Mesendoderm (in vitro differentiated cells): ENCODE results near the gene DNAJC1.

Experiments used
- DNase-seq: peaks from one replicate; pipeline ENCODE4 v3.0.0; 2013
- H2AK5ac ChIP-seq: 2 replicates; pipeline ENCODE4 v1.6.1; 2013; ENCODE audit warnings: low read length, inconsistent platforms
- H2BK120ac ChIP-seq: 2 replicates; pipeline ENCODE4 v1.6.1; 2013; ENCODE audit warnings: low read depth, mild to moderate bottlenecking, low read length, moderate library complexity, mixed read lengths
- H2BK15ac ChIP-seq: replicated peaks from 2 replicates; pipeline ENCODE4 v1.6.1; 2013; ENCODE audit warnings: low read depth, mild to moderate bottlenecking, moderate library complexity
- H2BK5ac ChIP-seq: 2 replicates; pipeline ENCODE4 v1.6.1; 2013; ENCODE audit warnings: low read length, inconsistent platforms
- H3K18ac ChIP-seq: 2 replicates; pipeline ENCODE4 v1.6.1; 2013; ENCODE audit warnings: mild to moderate bottlenecking, low read length, mixed read lengths
- H3K23ac ChIP-seq: one replicate; pipeline ENCODE4 v1.6.1; 2013; ENCODE audit warnings: low read length
- H3K27ac ChIP-seq: 2 replicates; pipeline ENCODE4 v1.5.1; 2013; ENCODE audit warnings: low read depth, mild to moderate bottlenecking, inconsistent platforms, low read length, moderate library complexity
- H3K27me3 ChIP-seq: 2 replicates; pipeline ENCODE4 v1.6.1; 2013; ENCODE audit warnings: low read length, control low read depth, mild to moderate bottlenecking, inconsistent platforms; ENCODE audit not compliant: insufficient read depth, poor library complexity
- H3K36me3 ChIP-seq: 2 replicates; pipeline ENCODE4 v1.6.1; 2013; ENCODE audit warnings: low read length, inconsistent platforms; ENCODE audit not compliant: control insufficient read depth, insufficient read depth
- H3K4ac ChIP-seq: one replicate; pipeline ENCODE4 v1.6.1; 2013; ENCODE audit warnings: low read depth, mild to moderate bottlenecking, low read length, moderate library complexity
- H3K4me1 ChIP-seq: 2 replicates; pipeline ENCODE4 v1.6.1; 2013; ENCODE audit warnings: low read depth, low read length, inconsistent platforms; ENCODE audit not compliant: control insufficient read depth
- H3K4me2 ChIP-seq: 2 replicates; pipeline ENCODE4 v1.6.1; 2013; ENCODE audit warnings: low read length
- H3K4me3 ChIP-seq: 2 replicates; pipeline ENCODE4 v1.5.1; 2013; ENCODE audit warnings: mild to moderate bottlenecking, low read length
- H3K56ac ChIP-seq: one replicate; pipeline ENCODE4 v1.6.1; 2013; ENCODE audit warnings: low read length
- H3K79me1 ChIP-seq: 2 replicates; pipeline ENCODE4 v1.6.1; 2013; ENCODE audit warnings: low read length, inconsistent platforms
- H3K79me2 ChIP-seq: 2 replicates; pipeline ENCODE4 v1.6.1; 2013; ENCODE audit warnings: mild to moderate bottlenecking, low read length; ENCODE audit not compliant: control insufficient read depth, insufficient read depth
- H3K9ac ChIP-seq: 2 replicates; pipeline ENCODE4 v1.6.1; 2013; ENCODE audit warnings: low read length, inconsistent platforms
- H4K5ac ChIP-seq: one replicate; pipeline ENCODE4 v1.6.1; 2013; ENCODE audit warnings: low read length
- H4K8ac ChIP-seq: one replicate; pipeline ENCODE4 v1.6.1; 2013; ENCODE audit warnings: low read depth, mild to moderate bottlenecking, control low read depth, low read length, moderate library complexity
- WGBS: extraction: QIAGEN DNeasy Blood & Tissue Kit; methylation state at CpG from one replicate; pipeline ENCODE4 v1.1.7; 2013; ENCODE audit warnings: low lambda C conversion rate, missing lambda C conversion rate; ENCODE audit not compliant: insufficient coverage; ENCODE audit errors: extremely low coverage; 5-methylcytosine and 5-hydroxymethylcytosine counted together

The DNAJC1 gene

DNA sequence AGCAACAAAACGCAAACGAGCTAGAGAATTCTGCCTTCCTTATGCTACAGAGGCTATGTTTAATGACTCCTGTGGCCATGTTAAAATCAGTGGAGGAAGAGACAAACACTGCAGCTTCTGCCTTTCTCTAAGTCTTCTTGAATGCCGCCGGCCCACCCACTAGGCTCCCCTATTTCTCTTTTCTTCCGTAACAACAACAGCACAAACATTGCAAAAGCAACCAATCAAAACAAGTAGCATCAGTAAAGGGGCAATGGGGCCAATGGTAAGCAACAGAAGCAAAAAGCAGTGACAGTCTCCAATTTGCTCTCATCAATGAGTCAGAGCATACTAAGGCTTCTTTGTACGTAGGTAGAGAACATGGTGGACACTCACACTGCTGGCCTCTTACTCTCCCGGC is 26.8 kb downstream of the DNAJC1 start:
- no peaks in the 10 kb centered on the region for H3K4me1 ChIP-seq
- WGBS, result no CpG with 5 or more reads among the region's 7 CpGs
- no peak overlapping the region for H3K23ac ChIP-seq
- H4K8ac ChIP-seq, result no peak overlapping the region
- H3K4me2 ChIP-seq, result no peak overlapping the region
- H2BK15ac ChIP-seq, result no peak overlapping the region
- H3K4me3 ChIP-seq, result no peak overlapping the region
- DNase-seq, result peak; percentile 81
- no peak overlapping the region for H3K27ac ChIP-seq
- H3K36me3 ChIP-seq, result no peaks in the 10 kb centered on the region
- no peaks in the 10 kb centered on the region for H3K27me3 ChIP-seq
- no peak overlapping the region for H4K5ac ChIP-seq
- no peaks in the 10 kb centered on the region for H3K79me2 ChIP-seq
- no peak overlapping the region for H2AK5ac ChIP-seq
- no peak overlapping the region for H3K4ac ChIP-seq
- H3K79me1 ChIP-seq, result no peaks in the 10 kb centered on the region
- no peak overlapping the region for H2BK5ac ChIP-seq
- H3K18ac ChIP-seq, result no peak overlapping the region
- H2BK120ac ChIP-seq, result no peak overlapping the region
- no peak overlapping the region for H3K9ac ChIP-seq
- H3K56ac ChIP-seq, result peak overlapping the region; percentile 68

DNA sequence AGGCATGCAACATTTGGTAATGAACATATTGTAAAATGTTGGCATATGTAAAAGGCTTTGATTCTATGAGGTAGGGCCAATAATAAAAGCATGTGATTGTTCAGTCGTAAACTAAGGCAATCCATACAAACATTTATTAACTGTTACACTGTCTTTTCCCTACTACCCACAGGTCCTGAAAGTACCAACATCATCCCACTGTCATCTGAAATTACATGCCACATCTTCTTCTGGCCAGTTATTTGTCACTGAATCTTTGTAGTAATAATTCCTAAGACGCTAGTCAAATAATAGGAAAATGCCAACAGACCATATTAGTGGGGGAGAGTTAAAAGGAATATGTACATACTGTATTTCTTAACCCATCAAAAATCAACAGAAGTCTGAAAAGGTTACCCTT is 27.2 kb downstream of the DNAJC1 start:
- no peak overlapping the region for H4K5ac ChIP-seq
- no peak overlapping the region for H3K23ac ChIP-seq
- DNase-seq, result no peak
- no peak overlapping the region for H3K56ac ChIP-seq
- no peak overlapping the region for H2BK120ac ChIP-seq
- no peak overlapping the region for H4K8ac ChIP-seq
- H3K36me3 ChIP-seq, result no peaks in the 10 kb centered on the region
- no peaks in the 10 kb centered on the region for H3K4me1 ChIP-seq
- no peak overlapping the region for H3K18ac ChIP-seq
- H3K27me3 ChIP-seq, result no peaks in the 10 kb centered on the region
- H2AK5ac ChIP-seq, result no peak overlapping the region
- no peak overlapping the region for H2BK5ac ChIP-seq
- H3K79me2 ChIP-seq, result no peaks in the 10 kb centered on the region
- no peak overlapping the region for H3K4me2 ChIP-seq
- no peak overlapping the region for H3K27ac ChIP-seq
- no peaks in the 10 kb centered on the region for H3K79me1 ChIP-seq
- no peak overlapping the region for H3K9ac ChIP-seq
- WGBS, result no CpG with 5 or more reads among the region's 2 CpGs
- H2BK15ac ChIP-seq, result no peak overlapping the region
- H3K4me3 ChIP-seq, result no peak overlapping the region
- H3K4ac ChIP-seq, result no peak overlapping the region

DNA sequence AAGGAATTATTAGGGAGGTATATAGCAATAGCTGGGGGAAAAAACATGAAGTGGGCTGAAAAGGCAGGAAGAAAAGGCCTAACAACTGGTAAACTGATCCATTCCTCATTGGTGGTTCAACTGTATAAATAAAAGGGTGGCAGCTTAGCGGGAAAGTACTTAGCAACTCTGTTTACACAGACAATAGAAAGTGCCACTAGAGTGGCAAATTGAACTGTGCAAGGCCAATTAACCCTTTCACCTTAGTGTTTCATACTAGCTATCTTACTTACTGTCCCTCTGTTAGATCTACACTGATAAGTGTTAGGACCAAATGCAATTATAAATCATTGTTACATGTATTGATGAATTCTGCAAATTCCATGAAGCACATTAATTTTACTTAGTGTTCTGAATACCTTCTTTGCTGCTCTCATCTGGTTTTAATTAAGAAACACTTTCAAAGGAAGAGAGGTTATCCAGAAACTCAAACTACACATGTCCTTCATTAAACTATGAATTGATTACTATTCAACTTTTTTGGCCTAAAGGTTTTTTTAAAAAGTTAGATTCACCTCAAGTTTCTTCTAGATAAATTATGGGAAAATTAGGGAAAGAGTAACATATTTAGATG is 28.0 kb downstream of the DNAJC1 start:
- Histone ChIP-seq H3K4me3 (no peak overlapping the region), H3K27ac (no peak overlapping the region)
- peak; percentile 43 for DNase-seq

DNA sequence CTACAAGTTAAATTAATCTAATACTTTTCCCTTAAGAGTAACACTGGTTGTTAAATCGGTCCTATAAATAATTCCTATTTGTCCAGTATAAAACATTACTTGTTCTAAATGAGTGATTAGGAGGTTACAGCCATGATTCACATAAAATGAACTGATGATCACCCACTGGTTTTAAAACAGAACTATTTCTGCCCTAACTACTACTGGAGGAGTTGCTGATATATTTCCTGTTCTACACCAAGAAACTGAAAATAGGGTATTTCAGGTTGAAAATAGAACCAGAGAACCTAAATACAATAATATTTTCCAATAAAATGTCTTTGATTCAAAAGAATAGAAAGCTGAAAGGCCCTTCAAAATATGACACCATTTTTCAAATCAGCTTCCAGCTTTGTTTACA is 30.9 kb downstream of the DNAJC1 start:
- WGBS, result no CpG with 5 or more reads among the region's 1 CpG
- Histone ChIP-seq H3K4ac (no peak overlapping the region), H3K27me3 (no peaks in the 10 kb centered on the region)

More for the DNA sequence above, 28.0 kb downstream of the DNAJC1 start:
- Histone ChIP-seq H2BK120ac (no peak overlapping the region), H4K8ac (no peak overlapping the region), H3K36me3 (no peaks in the 10 kb centered on the region), H3K23ac (no peak overlapping the region), H3K27me3 (no peaks in the 10 kb centered on the region), H2BK5ac (no peak overlapping the region), H3K4me1 (no peaks in the 10 kb centered on the region), H3K79me1 (no peaks in the 10 kb centered on the region), H3K79me2 (no peaks in the 10 kb centered on the region), H2BK15ac (no peak overlapping the region), H2AK5ac (no peak overlapping the region), H3K4ac (no peak overlapping the region), H4K5ac (no peak overlapping the region), H3K18ac (no peak overlapping the region), H3K56ac (no peak overlapping the region), H3K9ac (no peak overlapping the region), H3K4me2 (no peak overlapping the region)
- no CpG with 5 or more reads among the region's 1 CpG for WGBS

DNA sequence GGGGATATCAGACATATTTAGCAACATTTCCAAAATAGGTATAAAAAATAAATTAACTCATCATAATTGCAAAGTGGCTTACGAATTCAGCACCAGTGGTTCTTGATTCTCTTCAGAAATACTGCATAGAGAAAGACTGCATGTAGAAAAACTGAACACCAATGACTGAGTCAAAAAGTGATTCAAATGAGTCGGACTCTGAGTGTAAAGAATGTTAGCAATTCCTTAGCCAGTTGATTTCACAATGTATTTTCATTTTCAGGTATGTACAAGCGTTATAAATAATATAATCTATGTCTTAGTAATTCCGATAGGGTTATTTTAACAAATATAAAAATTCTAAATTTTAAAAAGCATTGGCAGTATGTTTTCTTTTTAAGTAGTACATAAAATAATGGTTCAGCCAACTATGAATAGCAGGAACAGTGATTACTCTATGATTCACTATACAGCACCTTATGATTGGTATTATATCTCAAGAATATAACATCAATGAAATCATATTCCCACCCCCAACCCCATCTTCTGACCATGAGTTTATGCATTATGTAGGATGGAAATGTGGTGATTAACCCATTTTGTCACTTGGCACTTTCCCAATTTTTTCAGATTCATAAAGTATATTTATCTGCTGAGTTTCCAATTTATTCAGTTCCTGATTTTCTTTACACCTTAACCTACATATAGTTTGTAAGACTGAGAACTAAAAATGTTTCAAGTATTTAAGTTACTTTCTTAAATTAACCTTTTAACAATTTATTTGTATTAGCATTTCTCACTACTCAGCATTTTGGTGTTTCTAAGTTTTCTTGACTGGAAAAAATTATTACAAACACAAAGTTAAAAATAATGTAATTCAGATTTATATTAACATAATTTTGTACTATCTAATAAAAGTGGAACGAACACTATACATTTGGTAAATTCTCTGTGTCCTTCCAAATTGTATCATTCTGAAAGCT is 33.9 kb downstream of the DNAJC1 start:
- no peak overlapping the region for H3K27ac ChIP-seq
- no peaks in the 10 kb centered on the region for H3K27me3 ChIP-seq
- no peak overlapping the region for H3K23ac ChIP-seq
- no peak overlapping the region for H2BK5ac ChIP-seq
- no peak overlapping the region for H2BK120ac ChIP-seq
- no peak overlapping the region for H3K4me3 ChIP-seq
- H3K4ac ChIP-seq, result no peak overlapping the region
- H3K9ac ChIP-seq, result no peak overlapping the region
- peaks cover 2% of the 10 kb centered on the region for H3K4me1 ChIP-seq
- H2AK5ac ChIP-seq, result no peak overlapping the region
- no peak overlapping the region for H2BK15ac ChIP-seq
- H3K36me3 ChIP-seq, result no peaks in the 10 kb centered on the region
- H3K4me2 ChIP-seq, result no peak overlapping the region
- no peaks in the 10 kb centered on the region for H3K79me2 ChIP-seq
- H3K18ac ChIP-seq, result no peak overlapping the region
- no peak for DNase-seq
- no peak overlapping the region for H3K56ac ChIP-seq
- WGBS, result no CpG with 5 or more reads among the region's 5 CpGs
- H4K8ac ChIP-seq, result no peak overlapping the region
- H3K79me1 ChIP-seq, result no peaks in the 10 kb centered on the region
- no peak overlapping the region for H4K5ac ChIP-seq

More for the DNA sequence above, 30.9 kb downstream of the DNAJC1 start:
- Histone ChIP-seq H3K27ac (no peak overlapping the region), H3K23ac (no peak overlapping the region), H4K8ac (no peak overlapping the region), H2BK5ac (no peak overlapping the region), H4K5ac (no peak overlapping the region), H3K79me1 (no peaks in the 10 kb centered on the region), H3K4me1 (peaks cover 1% of the 10 kb centered on the region), H2AK5ac (no peak overlapping the region), H3K79me2 (no peaks in the 10 kb centered on the region), H2BK120ac (no peak overlapping the region), H3K9ac (no peak overlapping the region), H3K4me2 (no peak overlapping the region), H3K36me3 (no peaks in the 10 kb centered on the region), H3K18ac (no peak overlapping the region), H2BK15ac (no peak overlapping the region), H3K4me3 (no peak overlapping the region), H3K56ac (no peak overlapping the region)
- DNase-seq, result no peak
